Body of pancreas (tissue), 4 donors: ENCODE data around the gene PPTC7. TPM values are rescaled to one million over a fixed set of nuclear protein-coding genes. Genes with fewer than 3 reads are reported as not detected.
"Not testable (repeated sequence)": the region's sequence is repeated elsewhere in the genome, so short reads cannot be mapped to it uniquely, and the experiment has no call there.

Experiments used
- ATAC-seq: fragments of 150-250 bp; one replicate; pipeline ENCODE4 v1.9.1; 2016
- DNase-seq, 4 donors: peaks; one replicate each; pipeline ENCODE4 v3.0.0-alpha.2; 2019
- H3K27ac ChIP-seq, 4 donors: fragments of 200-600 bp; sonication (generic); 1 replicate in 3 of 4; 2 replicates in 1 of 4; pipeline versions ENCODE4 v1.5.1 to v1.6.1; 2016 to 2019; ENCODE audit warnings: mild to moderate bottlenecking in 1 of 4, mixed read lengths in 1 of 4, moderate library complexity in 1 of 4
- H3K27me3 ChIP-seq, 2 donors: fragments of 200-600 bp; sonication (generic); one replicate each; pipeline ENCODE4 v1.6.0; 2016; ENCODE audit warnings: mild to moderate bottlenecking in 1 of 2
- H3K36me3 ChIP-seq, 2 donors: fragments of 200-600 bp; sonication (generic); replicated peaks in 1 of 2; 2 replicates each; pipeline ENCODE4 v1.5.1; 2016; ENCODE audit warnings: low read depth in 2 of 2; ENCODE audit not compliant: insufficient read depth in 1 of 2
- H3K4me1 ChIP-seq: fragments of 200-600 bp; sonication (generic); one replicate; pipeline ENCODE4 v1.6.0; 2016
- H3K4me3 ChIP-seq, 2 donors: fragments of 200-600 bp; sonication (generic); 1 replicate in 1 of 2; 2 replicates in 1 of 2; pipeline ENCODE4 v1.5.1; 2016 to 2019
- H3K9me3 ChIP-seq, 3 donors: fragments of 200-600 bp; sonication (generic); 1 replicate in 2 of 3; 2 replicates in 1 of 3; pipeline ENCODE4 v1.5.1; 2016
- CTCF ChIP-seq, 7 experiments: fragments of 450-650 bp in 4 of 7; fragments of 200-600 bp in 3 of 7; sonication (generic) in 3 of 7; IDR thresholded peaks; one replicate each; pipeline ENCODE4 v1.5.1; 2016 to 2019; ENCODE audit warnings: antibody characterized with exemption in 7 of 7
- POLR2A ChIP-seq, 3 donors: fragments of 450-650 bp; IDR thresholded peaks; one replicate each; pipeline ENCODE4 v1.6.1; 2016; ENCODE audit warnings: antibody characterized with exemption in 3 of 3, mild to moderate bottlenecking in 2 of 3
- WGBS, 2 donors: methylation state at CpG; one replicate each; pipeline ENCODE4 v1.1.5; 2017; 5-methylcytosine and 5-hydroxymethylcytosine counted together
- intact Hi-C: fragments of 100-400 bp; cut with DNase I; formaldehyde crosslinking; loops from one replicate; pipeline ENCODE4 v1.15.1; 2023
- total RNA-seq, 2 donors: library from RNA; depleted of rRNA; stranded (reverse); fragments of >200 nt; gene quantifications; one replicate each; pipeline ENCODE4 v1.1.0, GENCODE V29; 2016

Gene PPTC7
- total RNA-seq, 2 donors from 2014 or later, result 10.1 to 10.5 TPM

DNA sequence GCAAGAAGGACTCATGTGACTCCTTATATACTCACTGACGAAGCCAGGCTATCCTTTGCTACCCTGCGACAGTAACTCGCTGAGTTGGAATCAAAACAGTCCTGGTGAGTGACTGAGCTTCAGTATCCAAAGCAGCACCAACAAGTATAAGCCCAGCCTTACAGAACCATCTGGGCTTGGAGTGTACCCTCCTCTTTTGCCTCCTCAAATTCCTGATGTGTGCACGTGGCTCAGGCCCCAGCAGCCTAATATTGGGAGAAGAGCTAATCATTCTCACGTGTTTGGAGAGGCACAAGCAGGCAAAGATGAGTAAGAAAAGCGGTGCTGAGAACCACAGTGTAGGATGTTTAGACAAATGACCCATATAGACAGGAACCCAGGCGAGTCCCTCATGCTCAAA, 34.4 kb downstream of the PPTC7 start:
- H3K36me3 ChIP-seq, result peaks cover 0 to 4% of the 10 kb centered on the region in 2 donors
- DNase-seq (no peak), ATAC-seq (no peak)
- peaks cover 20% of the 10 kb centered on the region for H3K4me1 ChIP-seq
- 85 to 86% methylated on average over 7 of the region's 7 CpGs for WGBS, 2 donors
- no peak for TF ChIP-seq CTCF (IDR thresholded peaks at IDR 0.05)
- H3K9me3 ChIP-seq, result no peaks in the 10 kb centered on the region
- no peaks in the 10 kb centered on the region for H3K27me3 ChIP-seq
- H3K27ac ChIP-seq, result no peak overlapping the region
- intact Hi-C loops, result no loop called here
- H3K4me3 ChIP-seq, result no peak overlapping the region

GRCh38 chr12:110547090-110547489, 36.0 kb downstream of the PPTC7 start:
- DNase-seq (no peak), ATAC-seq (no peak)
- TF ChIP-seq CTCF (IDR thresholded peaks at IDR 0.05) (no peak), POLR2A (IDR thresholded peaks at IDR 0.05) (no peak)
- peaks cover 0 to 4% of the 10 kb centered on the region in 2 donors for H3K36me3 ChIP-seq
- peaks cover 35% of the 10 kb centered on the region for H3K4me1 ChIP-seq
- intact Hi-C loops, result no loop called here
- no peaks in the 10 kb centered on the region for H3K9me3 ChIP-seq
- no peaks in the 10 kb centered on the region for H3K27me3 ChIP-seq
- no peak overlapping the region for H3K4me3 ChIP-seq
- 84 to 95% methylated on average over 2 of the region's 2 CpGs for WGBS, 2 donors
- no peak overlapping the region for H3K27ac ChIP-seq

DNA sequence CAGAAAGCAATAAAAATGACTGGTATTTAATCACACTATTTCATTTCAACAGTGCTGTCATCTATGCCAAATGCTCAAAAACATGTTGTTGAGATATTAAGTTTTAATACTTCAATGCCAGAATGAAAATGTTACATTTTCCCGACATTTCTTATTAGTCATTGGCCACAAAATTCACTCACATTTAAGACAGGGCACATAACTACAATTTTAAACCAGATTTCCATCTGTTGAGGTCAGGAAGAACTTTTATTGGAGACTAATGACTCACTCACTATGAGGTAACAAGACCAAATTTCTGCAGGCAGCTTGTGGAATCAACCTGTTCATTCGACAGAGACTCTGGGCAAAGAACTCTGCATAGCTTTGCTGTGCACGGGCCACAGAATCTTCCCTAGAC, 36.8 kb downstream of the PPTC7 start:
- ATAC-seq (no peak), DNase-seq (no peak)
- Histone ChIP-seq H3K9me3 (no peaks in the 10 kb centered on the region), H3K4me1 (peaks cover 35% of the 10 kb centered on the region), H3K27ac (no peak overlapping the region), H3K27me3 (no peaks in the 10 kb centered on the region), H3K4me3 (no peak overlapping the region), H3K36me3 (peaks cover 0 to 4% of the 10 kb centered on the region in 2 donors)
- WGBS, 2 donors, result 80 to 92% methylated on average over 3 of the region's 3 CpGs
- intact Hi-C loops, result no loop called here
- TF ChIP-seq POLR2A (IDR thresholded peaks at IDR 0.05) (no peak), CTCF (IDR thresholded peaks at IDR 0.05) (no peak)

GRCh38 chr12:110545812-110546211, 37.3 kb downstream of the PPTC7 start:
- intact Hi-C loops, result no loop called here
- H3K4me1 ChIP-seq, result peaks cover 35% of the 10 kb centered on the region
- ATAC-seq, result no peak
- no peak overlapping the region for H3K27ac ChIP-seq
- no peak for TF ChIP-seq POLR2A (IDR thresholded peaks at IDR 0.05)
- TF ChIP-seq CTCF (IDR thresholded peaks at IDR 0.05), result no peak
- H3K9me3 ChIP-seq, result no peaks in the 10 kb centered on the region
- no peak for DNase-seq
- peaks cover 0 to 1% of the 10 kb centered on the region in 2 donors for H3K36me3 ChIP-seq
- 95% methylated on average over 10 of the region's 10 CpGs for WGBS, 2 donors
- no peak overlapping the region for H3K4me3 ChIP-seq
- no peaks in the 10 kb centered on the region for H3K27me3 ChIP-seq

DNA sequence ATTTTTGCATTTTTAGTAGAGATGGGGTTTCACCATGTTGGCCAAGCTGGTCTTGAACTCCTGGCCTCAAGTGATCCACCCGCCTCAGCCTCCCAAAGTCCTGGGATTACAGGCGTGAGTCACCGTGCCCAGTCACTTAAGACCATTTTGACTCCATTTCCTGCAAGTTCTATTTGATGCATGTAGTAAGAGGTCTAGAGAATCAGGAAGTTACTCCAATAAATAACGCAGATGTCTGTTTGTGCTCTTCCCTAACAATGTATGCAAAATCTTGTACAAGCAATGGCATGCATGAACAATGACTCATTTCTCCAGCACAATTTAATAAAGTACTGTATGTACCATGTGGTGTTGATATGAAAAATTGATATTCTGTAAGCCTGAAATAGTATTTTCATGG, 37.9 kb downstream of the PPTC7 start:
- H3K9me3 ChIP-seq, DNase-seq, H3K27ac ChIP-seq, H3K36me3 ChIP-seq, H3K27me3 ChIP-seq, H3K4me3 ChIP-seq, intact Hi-C loops, ATAC-seq: not testable (repeated sequence)
- H3K4me1 ChIP-seq, result peaks cover 35% of the 10 kb centered on the region
- 76 to 94% methylated on average over 4 of the region's 4 CpGs for WGBS, 2 donors
